H1 (cell line): Measurements from ENCODE around the gene EHHADH. TPM values are rescaled to one million over a fixed set of nuclear protein-coding genes. Genes with fewer than 3 reads are reported as not detected.

ENCODE experiments used
- CTCF ChIA-PET: fragments of 300-600 bp; sonication (Branson Sonifier 250); formaldehyde crosslinking; loops from one replicate; lab custom pipeline; 2021; ENCODE audit not compliant: partially characterized antibody; lab: Charles Lee
- POLR2A ChIA-PET: fragments of 300-600 bp; sonication (Branson Sonifier 250); formaldehyde crosslinking; loops from one replicate; lab custom pipeline; 2021; ENCODE audit warnings: inconsistent platforms; ENCODE audit not compliant: partially characterized antibody; lab: Charles Lee
- DNase-seq, 2 experiments: peaks; one replicate each; pipeline versions ENCODE4 v3.0.0 to v3.0.0-alpha.2; 2010 to 2022; ENCODE audit warnings: low spot score in 2 of 2, low read depth in 1 of 2, mixed read lengths in 1 of 2
- FAIRE-seq: peaks from 2 replicates; lab custom pipeline; 2011; peaks lifted over from hg19 to GRCh38; lab: Jason Lieb, UNC
- H2AFZ ChIP-seq: 2 replicates; pipeline ENCODE4 v1.8.1; 2012; ENCODE audit warnings: low read length, inconsistent platforms
- H2AK5ac ChIP-seq: 2 replicates; pipeline ENCODE4 v1.6.1; 2013; ENCODE audit warnings: low read depth, low read length
- H2BK120ac ChIP-seq: replicated peaks from 2 replicates; pipeline ENCODE3; 2013; ENCODE audit warnings: low read depth, low read length, inconsistent platforms
- H2BK12ac ChIP-seq: 2 replicates; pipeline ENCODE4 v1.6.1; 2013; ENCODE audit warnings: low read depth, low read length
- H2BK15ac ChIP-seq: 2 replicates; pipeline ENCODE4 v1.6.1; 2013; ENCODE audit warnings: low read length
- H2BK20ac ChIP-seq: 2 replicates; pipeline ENCODE4 v1.6.1; 2013; ENCODE audit warnings: low read length
- H2BK5ac ChIP-seq: 2 replicates; pipeline ENCODE4 v1.6.1; 2013; ENCODE audit warnings: low read depth, low read length
- H3K14ac ChIP-seq: 2 replicates; pipeline ENCODE4 v1.6.1; 2013; ENCODE audit warnings: inconsistent platforms; ENCODE audit not compliant: insufficient read length
- H3K18ac ChIP-seq: 2 replicates; pipeline ENCODE4 v1.6.1; 2013; ENCODE audit warnings: low read length; ENCODE audit errors: extremely low read depth
- H3K23ac ChIP-seq: 2 replicates; pipeline ENCODE4 v1.6.1; 2013; ENCODE audit warnings: inconsistent platforms; ENCODE audit not compliant: insufficient read length
- H3K23me2 ChIP-seq: 2 replicates; pipeline ENCODE4 v1.6.1; 2013; ENCODE audit warnings: low read depth, low read length
- H3K27ac ChIP-seq: 2 replicates; pipeline ENCODE4 v1.6.1; 2011; ENCODE audit warnings: low read depth, low read length, inconsistent platforms
- H3K27me3 ChIP-seq, 4 experiments: replicated peaks in 1 of 4; 1 replicate in 1 of 4; 2 replicates in 3 of 4; pipeline versions ENCODE4 v1.6.1 to v1.8.1; 2011 to 2013; ENCODE audit warnings: low read length in 3 of 4, mild to moderate bottlenecking in 3 of 4, inconsistent platforms in 2 of 4, mixed read lengths in 2 of 4, moderate library complexity in 1 of 4; ENCODE audit not compliant: control insufficient read depth in 3 of 4, insufficient read depth in 3 of 4; ENCODE audit errors: extremely low read depth in 1 of 4
- H3K36me3 ChIP-seq, 4 experiments: 2 replicates each; pipeline versions ENCODE4 v1.6.1 to v1.8.1; 2011 to 2013; ENCODE audit warnings: mild to moderate bottlenecking in 4 of 4, low read length in 3 of 4, moderate library complexity in 2 of 4, control low read depth in 1 of 4, inconsistent platforms in 1 of 4; ENCODE audit not compliant: insufficient read depth in 4 of 4, control insufficient read depth in 2 of 4
- H3K4ac ChIP-seq: replicated peaks from 2 replicates; pipeline ENCODE3; 2013; ENCODE audit warnings: low read length, low read depth, mixed read lengths, inconsistent platforms; ENCODE audit not compliant: insufficient read length
- H3K4me1 ChIP-seq, 4 experiments: replicated peaks in 1 of 4; 1 replicate in 1 of 4; 2 replicates in 3 of 4; pipeline versions ENCODE4 v1.6.1 to v1.8.1; 2011 to 2013; ENCODE audit warnings: low read length in 3 of 4, inconsistent platforms in 2 of 4, mixed read lengths in 1 of 4; ENCODE audit not compliant: insufficient read depth in 4 of 4, control insufficient read depth in 3 of 4
- H3K4me2 ChIP-seq, 2 experiments: 2 replicates each; pipeline versions ENCODE4 v1.6.1 to v1.8.1; 2011 to 2013; ENCODE audit warnings: low read depth in 2 of 2, low read length in 2 of 2, control low read depth in 1 of 2, inconsistent platforms in 1 of 2, mild to moderate bottlenecking in 1 of 2; ENCODE audit not compliant: insufficient read depth in 1 of 2
- H3K4me3 ChIP-seq, 4 experiments: fragments of 200-600, 300-600 bp in 1 of 4; sonication (generic), shearing (Covaris generic), sonication (Bioruptor Twin) in 1 of 4; 2 replicates each; pipeline versions ENCODE4 v1.5.1 to v1.8.1; 2011 to 2016; ENCODE audit warnings: low read length in 4 of 4, low read depth in 3 of 4, control low read depth in 2 of 4, inconsistent platforms in 2 of 4, mild to moderate bottlenecking in 2 of 4, mixed read lengths in 1 of 4, moderate library complexity in 1 of 4; ENCODE audit not compliant: insufficient read depth in 2 of 4; ENCODE audit errors: extremely low read depth in 1 of 4
- H3K56ac ChIP-seq: replicated peaks from 2 replicates; pipeline ENCODE3; 2013; ENCODE audit warnings: low read depth, mild to moderate bottlenecking, mixed read lengths, low read length, inconsistent platforms; ENCODE audit not compliant: insufficient read length
- H3K79me1 ChIP-seq: 2 replicates; pipeline ENCODE4 v1.6.1; 2013; ENCODE audit warnings: low read depth, low read length, control low read depth
- H3K79me2 ChIP-seq, 2 experiments: 2 replicates each; pipeline versions ENCODE4 v1.6.1 to v1.8.1; 2012 to 2013; ENCODE audit warnings: low read length in 2 of 2, mild to moderate bottlenecking in 2 of 2, inconsistent platforms in 1 of 2; ENCODE audit not compliant: insufficient read depth in 2 of 2, control insufficient read depth in 1 of 2
- H3K9ac ChIP-seq, 4 experiments: replicated peaks in 1 of 4; 1 replicate in 1 of 4; 2 replicates in 3 of 4; pipeline versions ENCODE4 v1.6.1 to v1.8.1; 2011 to 2013; ENCODE audit warnings: low read depth in 3 of 4, low read length in 3 of 4, control low read depth in 2 of 4, mild to moderate bottlenecking in 2 of 4, moderate library complexity in 2 of 4, inconsistent platforms in 1 of 4; ENCODE audit errors: extremely low read depth in 1 of 4
- H3K9me3 ChIP-seq, 2 experiments: 2 replicates each; pipeline versions ENCODE4 v1.6.1 to v1.8.1; 2012 to 2013; ENCODE audit warnings: mild to moderate bottlenecking in 2 of 2, moderate library complexity in 2 of 2, control low read depth in 1 of 2, inconsistent platforms in 1 of 2, low read depth in 1 of 2, low read length in 1 of 2, mixed read lengths in 1 of 2; ENCODE audit not compliant: insufficient read depth in 2 of 2
- H4K20me1 ChIP-seq, 2 experiments: replicated peaks in 1 of 2; 2 replicates each; pipeline versions ENCODE3 to v1.8.1; 2011 to 2013; ENCODE audit warnings: inconsistent platforms in 2 of 2, low read length in 2 of 2, mild to moderate bottlenecking in 1 of 2; ENCODE audit not compliant: insufficient read depth in 2 of 2, control insufficient read depth in 1 of 2
- H4K5ac ChIP-seq: 2 replicates; pipeline ENCODE4 v1.6.1; 2013; ENCODE audit warnings: low read length, low read depth, mixed read lengths, inconsistent platforms; ENCODE audit not compliant: insufficient read length
- H4K8ac ChIP-seq: 2 replicates; pipeline ENCODE4 v1.8.0; 2013; ENCODE audit warnings: mild to moderate bottlenecking, moderate library complexity, low read length, inconsistent platforms; ENCODE audit not compliant: insufficient read depth; ENCODE audit errors: extremely low read depth
- H4K91ac ChIP-seq: replicated peaks from 2 replicates; pipeline ENCODE3; 2013; ENCODE audit warnings: low read length, mixed read lengths, inconsistent platforms; ENCODE audit not compliant: insufficient read length
- ASH2L ChIP-seq: fragments of 200-600, 300-600 bp; sonication (generic); IDR thresholded peaks from one replicate; pipeline ENCODE4 v1.7.1; 2017; ENCODE audit warnings: low read length
- ATF2 ChIP-seq: IDR thresholded peaks from 2 replicates; pipeline ENCODE4 v1.6.1; 2012; ENCODE audit warnings: low read length, inconsistent platforms
- BACH1 ChIP-seq: IDR thresholded peaks from 2 replicates; pipeline ENCODE4 v1.6.1; 2012; ENCODE audit warnings: low read length, improper control_type of control experiment
- HDAC2 ChIP-seq, 2 experiments: fragments of 300-600 bp in 1 of 2; sonication (generic) in 1 of 2; IDR thresholded peaks; 2 replicates each; pipeline ENCODE4 v1.6.1; 2011 to 2012; ENCODE audit warnings: low read depth in 2 of 2, low read length in 2 of 2, mild to moderate bottlenecking in 2 of 2, moderate library complexity in 2 of 2, borderline replicate concordance in 1 of 2, inconsistent platforms in 1 of 2
- NANOG ChIP-seq: IDR thresholded peaks from 2 replicates; pipeline ENCODE4 v1.6.1; 2011; ENCODE audit warnings: low read length, low read depth, mild to moderate bottlenecking, inconsistent platforms; ENCODE audit not compliant: insufficient read depth, poor library complexity, severe bottlenecking
- NRF1 ChIP-seq: IDR thresholded peaks from 2 replicates; pipeline ENCODE4 v1.6.1; 2011; ENCODE audit warnings: mild to moderate bottlenecking, low read depth, low read length, improper control_type of control experiment
- POLR2AphosphoS5 ChIP-seq: IDR thresholded peaks from 2 replicates; pipeline ENCODE4 v1.6.1; 2011; ENCODE audit warnings: low read depth, low read length
- SP1 ChIP-seq: IDR thresholded peaks from 2 replicates; pipeline ENCODE4 v1.6.1; 2011; ENCODE audit warnings: low read depth, low read length
- SP2 ChIP-seq: IDR thresholded peaks from 2 replicates; pipeline ENCODE4 v1.6.1; 2012; ENCODE audit warnings: mild to moderate bottlenecking, low read length, inconsistent platforms
- ZNF274 ChIP-seq: IDR thresholded peaks from 2 replicates; pipeline ENCODE4 v1.7.0; 2012; ENCODE audit warnings: low read length, borderline replicate concordance; ENCODE audit errors: extremely low read depth
- WGBS, 2 experiments: shearing (Covaris generic) in 1 of 2; methylation state at CpG; one replicate each; pipeline versions ENCODE4 v1.1.6 to v1.1.7; 2013 to 2015; ENCODE audit warnings: low lambda C conversion rate in 2 of 2, mixed read lengths in 2 of 2, inconsistent platforms in 1 of 2, low coverage in 1 of 2, missing lambda C conversion rate in 1 of 2; ENCODE audit not compliant: insufficient replicate concordance in 2 of 2, insufficient coverage in 1 of 2, insufficient read length in 1 of 2; ENCODE audit errors: extremely low coverage in 1 of 2, missing lambda C conversion rate in 1 of 2; 5-methylcytosine and 5-hydroxymethylcytosine counted together
- polyA plus RNA-seq, 7 experiments: library from polyadenylated mRNA; depleted of rRNA in 3 of 7; stranded (reverse) in 5 of 7; unstranded in 2 of 7; fragments of >200 nt in 5 of 7; fragments of 200-250 nt in 2 of 7; gene quantifications; 1 replicate in 5 of 7; 2 replicates in 1 of 7; 4 replicates in 1 of 7; pipeline versions ENCODE4 v1.2.1 to v1.2.3, GENCODE V29; 2011 to 2013; ENCODE audit warnings: missing spikeins in 2 of 7, mixed read lengths in 2 of 7
- total RNA-seq: library from RNA; stranded (reverse); fragmentation: NEBNext Ultra II Directional; extraction: Animal tissue kit (Norgen Biotek cat#: 25700); gene quantifications from 2 replicates; pipeline ENCODE4 v1.2.1, GENCODE V29; 2021

The EHHADH gene
- total and polyA plus RNA-seq, 2 of the 8 experiments (the other 6 are each of a cell fraction or from before 2014, with no cell fraction given): 1.4 to 3.5 TPM

GRCh38 chr3:185282696-185283373 is 29.0 kb upstream of the EHHADH start:
- CTCF ChIA-PET: no interaction called here
- Histone ChIP-seq H4K5ac (peak overlapping the region; percentile 75), H2AFZ (peak overlapping the region; percentile 89), H3K4me1 (peaks cover 0 to 3% (median 0%) of the 10 kb centered on the region in 4 experiments; a peak in 2 of 7 replicates), H3K18ac (0 out of 2 replicates have a peak overlapping the region, but pooled peaks have one; percentile 53), H3K79me2 (peaks cover 0 to 5% of the 10 kb centered on the region in 2 experiments; a peak in 1 of 4 replicates), H4K20me1 (no peaks in the 10 kb centered on the region), H2BK12ac (peak overlapping the region; percentile 62; the same call in 1 of the 2 replicates), H3K14ac (no peak overlapping the region), H2BK15ac (no peak overlapping the region), H4K91ac (peak overlapping the region; percentile 30), H3K4ac (peak overlapping the region; percentile 73), H3K27ac (peak overlapping the region; percentile 67), H2AK5ac (no peak overlapping the region), H3K23me2 (peaks cover 5% of the 10 kb centered on the region; the same call in 1 of the 2 replicates), H2BK5ac (0 out of 2 replicates have a peak overlapping the region, but pooled peaks have one; percentile 6), H3K36me3 (no peaks in the 10 kb centered on the region), H3K4me2 (peak overlapping the region; percentile 75 to 86), H2BK120ac (peak overlapping the region; percentile 3), H3K27me3 (no peaks in the 10 kb centered on the region), H2BK20ac (no peak overlapping the region), H3K4me3 (peak overlapping the region; percentile 70 to 93 (median 88)), H4K8ac (peak overlapping the region; percentile 79; the same call in 1 of the 2 replicates), H3K9ac (peak overlapping the region in 3 of 4 experiments; percentile 62 to 86 (median 68); a peak in 6 of 7 replicates), H3K56ac (no peak overlapping the region), H3K9me3 (no peaks in the 10 kb centered on the region), H3K23ac (no peak overlapping the region), H3K79me1 (no peaks in the 10 kb centered on the region)
- DNase-seq (peak; percentile 87 to 98), FAIRE-seq (no peak)
- WGBS, 2 experiments: 4% methylated on average over 38 of the region's 41 CpGs; no CpG with 5 or more reads in 1 of the 2 experiments
- POLR2A ChIA-PET: no interaction called here
- TF ChIP-seq ASH2L: peak; percentile 73
- TF ChIP-seq ATF2: peak; percentile 98
- no peak for TF ChIP-seq BACH1
- TF ChIP-seq HDAC2 (IDR thresholded peaks at IDR 0.05; ENCODE audit: borderline replicate concordance in 1 of 2, low read depth in 2 of 2, low read length in 2 of 2): 0 out of 4 replicates have a peak, but pooled peaks of 1 of the 2 experiments have one; percentile 53
- peak; percentile 88 for TF ChIP-seq POLR2AphosphoS5
- TF ChIP-seq NANOG: no peak
- no peak for TF ChIP-seq NRF1
- TF ChIP-seq SP1: peak; percentile 68
- TF ChIP-seq SP2: no peak
- TF ChIP-seq ZNF274: no peak
